ENCODE results near the gene CTAGE1.
"Not testable (repeated sequence)": the region's sequence is repeated elsewhere in the genome, so short reads cannot be mapped to it uniquely, and the experiment has no call there.

Gene CTAGE1

GRCh38 chr18:22417496-22418188 is at the start of gene CTAGE1:
CTAGE1 (minus strand) TSS chr18:22417915; CDS start chr18:22417811, 104 bp downstream.
- in situ Hi-C loops (cut with MboI; ENCODE audit: low sequenced_read_pairs) = no loop called here

GRCh38 chr18:22466608-22467395 is 49.1 kb upstream of the CTAGE1 start:
- in situ Hi-C loops (cut with MboI; ENCODE audit: low sequenced_read_pairs) = no loop called here

- in situ Hi-C loops (cut with MboI; ENCODE audit: low sequenced_read_pairs) = no loop called here
Measured at GRCh38 chr18:22465859-22466457, 48.2 kb upstream of the CTAGE1 start.

- in situ Hi-C loops (cut with MboI; ENCODE audit: low sequenced_read_pairs) = no loop called here
Measured at GRCh38 chr18:22463076-22463475, 45.4 kb upstream of the CTAGE1 start.

GRCh38 chr18:22459491-22459890 is 41.8 kb upstream of the CTAGE1 start:
- in situ Hi-C loops (cut with MboI; ENCODE audit: low sequenced_read_pairs) = no loop called here

GRCh38 chr18:22457524-22457923 is 39.8 kb upstream of the CTAGE1 start:
- in situ Hi-C loops (cut with MboI; ENCODE audit: low sequenced_read_pairs) = no loop called here

GRCh38 chr18:22456547-22456946 is 38.8 kb upstream of the CTAGE1 start:
- in situ Hi-C loops (cut with MboI; ENCODE audit: low sequenced_read_pairs) = no loop called here

GRCh38 chr18:22456116-22456480 is 38.4 kb upstream of the CTAGE1 start:
- in situ Hi-C loops (cut with MboI; ENCODE audit: low sequenced_read_pairs) = no loop called here

GRCh38 chr18:22455425-22456115 is 37.9 kb upstream of the CTAGE1 start:
- in situ Hi-C loops (cut with MboI; ENCODE audit: low sequenced_read_pairs) = no loop called here

GRCh38 chr18:22453315-22453714 is 35.6 kb upstream of the CTAGE1 start:
- in situ Hi-C loops (cut with MboI; ENCODE audit: low sequenced_read_pairs) = no loop called here

- in situ Hi-C loops (cut with MboI; ENCODE audit: low sequenced_read_pairs) = no loop called here
Measured at GRCh38 chr18:22452226-22452668, 34.5 kb upstream of the CTAGE1 start.

GRCh38 chr18:22451796-22452195 is 34.1 kb upstream of the CTAGE1 start:
- in situ Hi-C loops (cut with MboI; ENCODE audit: low sequenced_read_pairs) = no loop called here

GRCh38 chr18:22450766-22451165 is 33.1 kb upstream of the CTAGE1 start:
- in situ Hi-C loops (cut with MboI; ENCODE audit: low sequenced_read_pairs) = not testable (repeated sequence)

GRCh38 chr18:22450318-22450717 is 32.6 kb upstream of the CTAGE1 start:
- in situ Hi-C loops (cut with MboI; ENCODE audit: low sequenced_read_pairs) = not testable (repeated sequence)

- in situ Hi-C loops (cut with MboI; ENCODE audit: low sequenced_read_pairs) = not testable (repeated sequence)
Measured at GRCh38 chr18:22449753-22450152, 32.0 kb upstream of the CTAGE1 start.

GRCh38 chr18:22448238-22448637 is 30.5 kb upstream of the CTAGE1 start:
- in situ Hi-C loops (cut with MboI; ENCODE audit: low sequenced_read_pairs) = no loop called here

- in situ Hi-C loops (cut with MboI; ENCODE audit: low sequenced_read_pairs) = no loop called here
Measured at GRCh38 chr18:22447792-22448191, 30.1 kb upstream of the CTAGE1 start.

- in situ Hi-C loops (cut with MboI; ENCODE audit: low sequenced_read_pairs) = no loop called here
Measured at GRCh38 chr18:22446911-22447310, 29.2 kb upstream of the CTAGE1 start.

- in situ Hi-C loops (cut with MboI; ENCODE audit: low sequenced_read_pairs) = no loop called here
Measured at GRCh38 chr18:22446325-22446724, 28.6 kb upstream of the CTAGE1 start.

GRCh38 chr18:22441638-22442037 is 23.9 kb upstream of the CTAGE1 start:
- in situ Hi-C loops (cut with MboI; ENCODE audit: low sequenced_read_pairs) = no loop called here

GRCh38 chr18:22439447-22439846 is 21.7 kb upstream of the CTAGE1 start:
- in situ Hi-C loops (cut with MboI; ENCODE audit: low sequenced_read_pairs) = no loop called here
